Smooth muscle cell (in vitro differentiated cells): ENCODE measurements around the gene ARPC3. TPM values are rescaled to one million over a fixed set of nuclear protein-coding genes. Genes with fewer than 3 reads are reported as not detected.
"Not testable (repeated sequence)": the region's sequence is repeated elsewhere in the genome, so short reads cannot be mapped to it uniquely, and the experiment has no call there.

Source experiments
- DNase-seq: peaks from one replicate; lab custom pipeline; 2025; ENCODE audit not compliant: unreplicated experiment; lab: John Stamatoyannopoulos, UW
- H2AFZ ChIP-seq: fragments of 200-600 bp; sonication (generic); 2 replicates; pipeline ENCODE4 v1.6.0; 2016; ENCODE audit warnings: antibody characterized with exemption, low read depth, mild to moderate bottlenecking
- H3F3A ChIP-seq: fragments of 200-600 bp; sonication (generic); 2 replicates; pipeline ENCODE4 v1.6.0; 2017; ENCODE audit warnings: antibody characterized with exemption, low read depth
- H3K27ac ChIP-seq: fragments of 200-600 bp; sonication (generic); 2 replicates; pipeline ENCODE4 v1.5.1; 2016; ENCODE audit warnings: low read depth, mild to moderate bottlenecking
- H3K27me3 ChIP-seq: fragments of 200-600 bp; sonication (generic); 2 replicates; pipeline ENCODE4 v1.6.1; 2016; ENCODE audit warnings: low read depth, mild to moderate bottlenecking
- H3K36me3 ChIP-seq: fragments of 200-600 bp; sonication (generic); 2 replicates; pipeline ENCODE4 v1.5.1; 2016; ENCODE audit warnings: low read depth
- H3K4me1 ChIP-seq: fragments of 200-600 bp; sonication (generic); 2 replicates; pipeline ENCODE4 v1.5.1; 2016; ENCODE audit warnings: low read depth
- H3K4me2 ChIP-seq: fragments of 200-600 bp; sonication (generic); 2 replicates; pipeline ENCODE4 v1.6.0; 2016; ENCODE audit warnings: mild to moderate bottlenecking
- H3K4me3 ChIP-seq: fragments of 200-600 bp; sonication (generic); 2 replicates; pipeline ENCODE4 v1.5.1; 2016; ENCODE audit warnings: mild to moderate bottlenecking
- H3K79me2 ChIP-seq: fragments of 200-600 bp; sonication (generic); 2 replicates; pipeline ENCODE4 v1.6.0; 2016; ENCODE audit warnings: low read depth, mild to moderate bottlenecking
- H3K9ac ChIP-seq: fragments of 200-600 bp; sonication (generic); 2 replicates; pipeline ENCODE4 v1.6.0; 2016; ENCODE audit warnings: low read depth
- H3K9me3 ChIP-seq: fragments of 200-600 bp; sonication (generic); replicated peaks from 2 replicates; pipeline ENCODE4 v1.5.1; 2016; ENCODE audit warnings: low read depth
- H4K20me1 ChIP-seq: fragments of 200-600 bp; sonication (generic); 2 replicates; pipeline ENCODE4 v1.6.0; 2016; ENCODE audit warnings: low read depth
- WGBS: methylation state at CpG from one replicate; pipeline ENCODE4 v1.1.7; 2016; ENCODE audit warnings: low lambda C conversion rate; 5-methylcytosine and 5-hydroxymethylcytosine counted together
- polyA plus RNA-seq: library from polyadenylated mRNA; unstranded; fragments of >200 nt; fragmentation: Nextera tagmentation; extraction: Ambion mirVana; gene quantifications from 2 replicates; pipeline ENCODE4 v1.2.1, GENCODE V29; 2016
- total RNA-seq: library from RNA; depleted of rRNA; stranded (reverse); fragments of >200 nt; gene quantifications from 2 replicates; pipeline ENCODE4 v1.2.3, GENCODE V29; 2014
- TF ChIP-seq, protein P1 (sequence below): fragments of 200-600 bp; sonication (generic); IDR thresholded peaks from 2 replicates; pipeline ENCODE4 v1.5.1; 2017; ENCODE audit warnings: borderline replicate concordance, mild to moderate bottlenecking, antibody characterized with exemption; ENCODE audit not compliant: insufficient read depth, poor library complexity, severe bottlenecking

ARPC3 gene
- total and polyA plus RNA-seq, 2 experiments from 2014 or later, result 338 to 507 TPM

DNA sequence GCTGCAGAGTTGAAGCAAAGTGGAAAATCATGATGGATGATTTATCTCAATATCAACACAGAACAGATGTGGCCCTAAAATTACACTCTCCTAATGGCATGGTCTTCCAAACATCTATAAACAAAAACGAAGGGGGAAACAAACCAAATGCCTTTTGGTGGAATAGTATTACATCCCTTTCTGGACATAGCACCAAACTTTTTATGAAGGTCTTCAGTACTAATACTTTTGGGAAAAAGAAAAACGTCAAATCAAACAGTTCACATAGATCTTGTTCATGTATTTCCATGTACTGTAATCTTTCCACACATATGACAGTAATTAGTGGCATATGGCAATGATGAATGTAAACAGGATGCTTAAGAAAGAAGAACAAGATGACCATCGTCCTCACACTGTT, 23.7 kb downstream of the ARPC3 start:
- 72% methylated on average over 3 of the region's 3 CpGs for WGBS
- Histone ChIP-seq H3K9ac (no peak overlapping the region), H3K27me3 (no peaks in the 10 kb centered on the region), H3K4me2 (no peak overlapping the region), H3F3A (no peaks in the 10 kb centered on the region), H3K9me3 (no peaks in the 10 kb centered on the region), H3K4me1 (no peaks in the 10 kb centered on the region), H3K79me2 (no peaks in the 10 kb centered on the region), H2AFZ (no peak overlapping the region), H4K20me1 (no peaks in the 10 kb centered on the region), H3K4me3 (no peak overlapping the region), H3K36me3 (no peaks in the 10 kb centered on the region), H3K27ac (no peak overlapping the region)
- DNase-seq, result no peak
- TF ChIP-seq, protein P1, sequence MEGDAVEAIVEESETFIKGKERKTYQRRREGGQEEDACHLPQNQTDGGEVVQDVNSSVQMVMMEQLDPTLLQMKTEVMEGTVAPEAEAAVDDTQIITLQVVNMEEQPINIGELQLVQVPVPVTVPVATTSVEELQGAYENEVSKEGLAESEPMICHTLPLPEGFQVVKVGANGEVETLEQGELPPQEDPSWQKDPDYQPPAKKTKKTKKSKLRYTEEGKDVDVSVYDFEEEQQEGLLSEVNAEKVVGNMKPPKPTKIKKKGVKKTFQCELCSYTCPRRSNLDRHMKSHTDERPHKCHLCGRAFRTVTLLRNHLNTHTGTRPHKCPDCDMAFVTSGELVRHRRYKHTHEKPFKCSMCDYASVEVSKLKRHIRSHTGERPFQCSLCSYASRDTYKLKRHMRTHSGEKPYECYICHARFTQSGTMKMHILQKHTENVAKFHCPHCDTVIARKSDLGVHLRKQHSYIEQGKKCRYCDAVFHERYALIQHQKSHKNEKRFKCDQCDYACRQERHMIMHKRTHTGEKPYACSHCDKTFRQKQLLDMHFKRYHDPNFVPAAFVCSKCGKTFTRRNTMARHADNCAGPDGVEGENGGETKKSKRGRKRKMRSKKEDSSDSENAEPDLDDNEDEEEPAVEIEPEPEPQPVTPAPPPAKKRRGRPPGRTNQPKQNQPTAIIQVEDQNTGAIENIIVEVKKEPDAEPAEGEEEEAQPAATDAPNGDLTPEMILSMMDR, result no peak

DNA sequence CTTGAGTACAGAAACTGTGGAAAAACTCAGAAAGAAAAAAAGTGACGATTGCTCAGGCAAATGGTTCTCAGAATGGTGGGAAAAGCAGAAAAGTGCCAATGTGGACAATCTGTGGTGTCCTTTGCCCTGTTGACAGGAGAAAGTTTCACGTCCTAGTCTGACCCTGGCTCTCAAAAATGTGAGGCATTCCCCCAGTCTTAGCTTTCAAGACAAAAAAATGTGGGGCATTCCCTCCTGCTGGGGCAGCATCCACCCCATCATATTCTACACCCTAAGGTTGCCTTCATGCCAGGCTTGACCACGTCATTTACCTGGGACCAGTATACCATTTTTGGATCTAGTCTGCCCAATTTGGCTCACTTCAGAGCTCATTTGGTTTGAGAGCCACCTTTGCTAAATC, 25.9 kb downstream of the ARPC3 start:
- Histone ChIP-seq H3K4me2 (no peak overlapping the region), H3K36me3 (no peaks in the 10 kb centered on the region), H3K27ac (no peak overlapping the region), H2AFZ (no peak overlapping the region), H3K27me3 (no peaks in the 10 kb centered on the region), H3F3A (no peaks in the 10 kb centered on the region), H4K20me1 (no peaks in the 10 kb centered on the region), H3K4me3 (no peak overlapping the region), H3K79me2 (no peaks in the 10 kb centered on the region), H3K9ac (no peak overlapping the region), H3K9me3 (no peaks in the 10 kb centered on the region), H3K4me1 (no peaks in the 10 kb centered on the region)
- DNase-seq, result no peak
- TF ChIP-seq, protein P1, result no peak
- WGBS, result 78% methylated on average over 3 of the region's 3 CpGs

DNA sequence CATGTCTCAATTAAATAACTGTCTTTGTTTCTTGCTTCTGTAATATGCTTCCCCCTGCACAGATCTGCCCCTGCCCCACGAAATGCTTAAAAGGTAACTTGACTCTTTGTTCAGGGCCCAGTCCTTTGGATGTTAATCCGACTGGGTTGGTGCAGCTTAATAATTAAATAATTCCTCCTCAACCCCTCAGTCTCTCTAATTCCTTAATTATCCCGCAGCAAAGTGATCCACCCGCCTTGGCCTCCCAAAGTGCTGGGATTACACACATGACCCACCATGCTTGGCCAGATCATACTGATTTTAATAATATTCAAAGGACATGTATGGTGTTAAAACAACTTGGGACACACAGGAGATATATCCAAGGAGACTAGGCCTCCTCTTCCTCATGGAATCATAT, 28.4 kb downstream of the ARPC3 start:
- no peaks in the 10 kb centered on the region for H3K4me1 ChIP-seq
- H3K36me3 ChIP-seq, result no peaks in the 10 kb centered on the region
- 90% methylated on average over 4 of the region's 4 CpGs for WGBS
- H3F3A ChIP-seq, result no peaks in the 10 kb centered on the region
- TF ChIP-seq, protein P1, result no peak
- H3K9me3 ChIP-seq, result no peaks in the 10 kb centered on the region
- DNase-seq, result no peak
- no peak overlapping the region for H3K4me3 ChIP-seq
- H3K79me2 ChIP-seq, result no peaks in the 10 kb centered on the region
- H3K27me3 ChIP-seq, result no peaks in the 10 kb centered on the region
- no peaks in the 10 kb centered on the region for H4K20me1 ChIP-seq
- no peak overlapping the region for H3K9ac ChIP-seq
- H2AFZ ChIP-seq, result no peak overlapping the region
- no peak overlapping the region for H3K27ac ChIP-seq
- no peak overlapping the region for H3K4me2 ChIP-seq

DNA sequence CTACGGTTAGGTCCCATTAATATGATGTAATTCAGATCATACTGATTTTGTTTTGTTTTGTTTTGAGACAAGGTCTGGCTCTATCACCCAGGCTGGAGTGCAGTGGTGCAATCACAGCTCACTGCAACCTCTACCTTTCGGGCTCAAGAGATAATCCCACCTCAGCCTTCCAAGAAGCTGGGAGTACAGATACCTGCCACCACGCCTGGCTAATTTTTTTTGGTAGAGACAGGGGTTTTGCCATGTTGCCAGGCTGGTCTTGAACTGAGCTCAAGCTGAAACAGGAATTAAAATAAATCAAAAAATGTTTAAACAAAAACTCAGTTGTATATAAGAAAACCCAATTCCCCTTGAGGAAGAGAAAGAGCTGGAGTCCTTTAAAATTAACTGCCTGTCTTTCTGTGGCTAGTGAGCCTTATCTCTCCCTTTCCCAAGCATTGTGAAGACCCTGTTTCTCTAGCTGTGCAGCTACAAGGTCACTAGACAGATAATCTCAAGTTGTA, 28.9 kb downstream of the ARPC3 start:
- Histone ChIP-seq H3K27ac (no peak overlapping the region), H3K27me3 (no peaks in the 10 kb centered on the region), H3K9ac (no peak overlapping the region), H3K36me3 (no peaks in the 10 kb centered on the region), H3F3A (no peaks in the 10 kb centered on the region), H4K20me1 (no peaks in the 10 kb centered on the region), H3K79me2 (no peaks in the 10 kb centered on the region), H3K4me2 (no peak overlapping the region), H3K4me3 (no peak overlapping the region), H2AFZ (no peak overlapping the region), H3K4me1 (no peaks in the 10 kb centered on the region), H3K9me3 (no peaks in the 10 kb centered on the region)
- no peak for DNase-seq
- TF ChIP-seq, protein P1, result no peak
- 62% methylated on average over 3 of the region's 3 CpGs for WGBS

DNA sequence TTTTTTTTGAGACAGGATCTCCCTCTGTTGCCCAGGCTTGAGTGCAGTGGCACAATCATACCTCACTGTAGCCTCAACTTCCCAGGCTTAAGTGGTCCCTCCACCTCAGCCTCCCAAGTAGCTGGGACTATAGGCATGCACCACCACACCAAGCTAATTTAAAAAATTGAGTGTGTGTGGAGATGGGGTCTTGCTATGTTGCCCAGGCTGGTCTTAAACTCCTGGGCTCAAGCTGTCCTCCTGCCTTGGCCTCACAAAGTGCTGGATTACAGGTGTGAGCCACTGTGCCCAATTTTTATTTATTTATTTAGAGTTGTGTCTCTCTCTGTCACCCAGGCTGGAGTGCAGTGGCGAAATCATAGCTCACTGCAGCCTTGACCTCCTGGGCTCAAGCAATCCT, 29.5 kb downstream of the ARPC3 start:
- not testable (repeated sequence) for H3K4me1 ChIP-seq, H3K9ac ChIP-seq, H3K27ac ChIP-seq, H3K27me3 ChIP-seq, H3K79me2 ChIP-seq, H3K4me2 ChIP-seq, DNase-seq, H2AFZ ChIP-seq, H4K20me1 ChIP-seq, H3K9me3 ChIP-seq, H3F3A ChIP-seq, H3K36me3 ChIP-seq, H3K4me3 ChIP-seq
- 96% methylated on average over 1 of the region's 1 CpG for WGBS

DNA sequence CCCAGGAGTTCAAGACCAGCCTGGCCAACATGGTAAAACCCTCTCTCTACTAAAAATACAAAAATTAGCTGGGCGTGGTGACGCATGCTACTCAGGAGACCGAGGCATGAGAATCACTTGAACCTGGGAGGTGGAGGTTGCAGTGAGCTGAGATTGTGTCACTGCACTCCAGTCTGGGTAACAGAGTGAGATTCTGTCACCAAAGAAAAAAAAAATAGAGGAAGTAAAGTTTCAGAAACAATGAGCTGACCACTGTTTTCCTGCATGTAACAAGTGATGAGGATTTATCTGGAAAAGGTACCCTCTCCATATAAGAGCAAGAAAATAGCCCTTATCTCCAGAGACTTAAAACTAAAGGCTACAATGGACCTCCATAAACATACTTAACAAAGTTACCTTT, 33.0 kb downstream of the ARPC3 start:
- not testable (repeated sequence) for H3K9me3 ChIP-seq, H3K27me3 ChIP-seq, H2AFZ ChIP-seq, H3K79me2 ChIP-seq, H3K4me3 ChIP-seq, H3F3A ChIP-seq, H3K4me2 ChIP-seq, H3K4me1 ChIP-seq, H3K9ac ChIP-seq, DNase-seq, H3K36me3 ChIP-seq, H4K20me1 ChIP-seq, H3K27ac ChIP-seq
- 92% methylated on average over 3 of the region's 3 CpGs for WGBS
